Measurements from ENCODE around the gene KIF16B.

The KIF16B gene

DNA sequence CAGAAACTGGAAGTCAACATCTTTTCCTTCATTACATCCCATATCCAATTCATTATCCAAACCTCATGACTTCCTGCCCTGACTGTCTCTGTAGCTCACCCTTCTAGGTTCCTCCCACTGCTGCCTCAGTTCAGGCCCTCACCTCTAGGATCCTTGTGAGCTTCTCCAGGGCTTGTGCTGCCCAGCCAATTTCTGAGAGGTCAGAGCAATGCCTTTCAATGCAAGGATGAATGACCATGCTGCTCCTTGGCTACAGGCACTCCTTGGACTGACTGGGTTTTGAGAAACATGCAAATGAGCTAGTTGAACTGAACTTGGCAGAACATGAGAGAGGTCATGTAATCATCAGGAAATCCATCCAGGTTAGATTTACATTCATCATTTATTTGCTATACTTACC, 173.4 kb downstream of the KIF16B start:
- no peak for DNase-seq (ENCODE audit: low spot score)

DNA sequence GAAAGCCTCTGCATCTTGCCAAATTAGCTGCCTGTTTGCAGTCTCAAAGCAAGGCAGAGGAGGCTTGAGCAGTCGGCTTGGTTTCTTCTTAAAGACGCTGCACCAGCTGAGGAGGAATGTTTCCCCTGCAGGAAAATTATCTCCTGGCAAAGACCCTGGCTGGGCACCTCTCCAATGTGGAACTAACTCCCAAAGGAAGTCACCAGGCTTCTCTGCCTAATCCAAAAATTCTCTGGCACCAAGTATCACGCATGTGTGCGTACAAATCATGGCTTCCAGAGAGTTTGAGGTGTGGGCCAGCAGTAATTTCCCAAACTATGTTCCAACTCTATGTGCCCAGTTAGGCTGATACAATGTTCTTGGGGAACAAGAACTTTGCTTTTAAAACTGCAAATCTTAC, 176.2 kb downstream of the KIF16B start:
- DNase-seq (ENCODE audit: low spot score): no peak

DNA sequence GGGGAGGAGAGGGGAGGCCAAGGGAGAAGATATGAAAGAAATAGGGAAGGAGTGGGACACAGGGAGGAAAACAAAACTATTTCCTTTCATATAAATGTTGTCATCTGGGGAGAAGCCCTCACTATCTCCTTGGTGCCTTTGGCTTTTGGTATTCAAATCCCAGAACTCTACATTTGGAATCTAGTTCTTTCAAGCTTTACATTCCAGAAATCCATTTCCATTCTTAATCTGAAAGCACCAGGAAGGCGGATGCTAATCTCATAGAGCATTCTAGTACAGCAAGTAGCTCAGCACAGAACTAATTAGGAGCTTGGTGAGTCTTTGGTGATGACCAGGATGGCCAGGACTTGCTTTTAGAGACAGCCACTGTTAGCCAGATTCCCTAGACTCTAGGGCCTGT, 177.9 kb downstream of the KIF16B start:
- DNase-seq (ENCODE audit: low spot score): no peak

DNA sequence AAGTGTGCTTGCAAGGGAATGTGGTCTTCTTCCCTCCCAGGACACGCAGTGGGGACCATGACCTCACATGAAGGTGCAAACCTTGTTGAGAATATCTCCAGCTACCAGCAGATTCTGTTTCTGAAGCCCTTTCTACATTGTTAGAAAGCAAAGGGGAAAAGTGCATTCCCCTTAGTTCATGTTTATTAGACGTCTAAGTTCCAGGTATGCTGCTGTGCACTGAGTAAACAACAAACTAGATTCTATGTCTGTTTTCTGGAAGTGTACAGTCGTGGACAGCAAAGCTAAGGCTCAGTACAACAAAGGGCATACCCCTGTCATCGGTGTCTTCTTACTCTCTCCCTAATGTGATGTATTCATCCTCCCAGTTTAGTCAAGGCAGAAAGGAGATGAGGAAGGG, 178.5 kb downstream of the KIF16B start:
- DNase-seq (ENCODE audit: low spot score): no peak

DNA sequence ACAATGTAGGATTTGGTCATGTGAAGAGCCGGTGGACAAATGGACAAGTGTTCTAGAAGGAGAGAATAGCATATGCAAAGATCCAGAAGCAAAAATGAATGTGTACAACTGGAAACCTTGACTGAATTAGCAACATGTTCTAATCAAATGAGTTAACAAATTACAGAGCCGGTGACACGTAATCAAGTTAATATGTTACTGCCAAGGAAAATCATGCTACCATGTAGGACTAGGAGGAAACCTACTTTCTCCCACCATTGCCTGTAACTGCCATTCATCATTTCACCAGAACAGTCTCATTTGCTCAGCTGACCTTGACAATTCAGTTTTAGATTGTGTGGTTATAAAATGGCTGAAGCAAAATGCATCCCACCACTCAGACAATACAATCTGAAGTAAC, 179.4 kb downstream of the KIF16B start:
- no peak for DNase-seq (ENCODE audit: low spot score)

DNA sequence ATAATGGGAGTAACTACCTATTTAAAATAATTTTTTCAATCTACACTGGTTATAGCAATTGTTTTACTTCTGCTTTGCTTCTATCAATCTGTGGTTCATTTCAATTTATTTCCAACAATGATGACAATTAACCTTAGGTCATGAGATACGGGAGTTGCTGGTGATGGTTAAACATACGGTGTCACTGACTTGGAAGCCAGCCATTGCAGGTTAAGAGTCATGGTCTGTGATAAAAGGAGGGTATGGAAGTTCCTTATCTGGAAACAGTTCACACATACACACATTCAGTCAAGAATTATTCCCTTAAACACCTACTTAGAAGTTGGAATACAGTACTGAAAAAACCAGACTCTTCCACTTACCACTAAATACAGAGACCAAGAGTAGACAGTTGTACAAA, 180.0 kb downstream of the KIF16B start:
- no peak for DNase-seq (ENCODE audit: low spot score)

DNA sequence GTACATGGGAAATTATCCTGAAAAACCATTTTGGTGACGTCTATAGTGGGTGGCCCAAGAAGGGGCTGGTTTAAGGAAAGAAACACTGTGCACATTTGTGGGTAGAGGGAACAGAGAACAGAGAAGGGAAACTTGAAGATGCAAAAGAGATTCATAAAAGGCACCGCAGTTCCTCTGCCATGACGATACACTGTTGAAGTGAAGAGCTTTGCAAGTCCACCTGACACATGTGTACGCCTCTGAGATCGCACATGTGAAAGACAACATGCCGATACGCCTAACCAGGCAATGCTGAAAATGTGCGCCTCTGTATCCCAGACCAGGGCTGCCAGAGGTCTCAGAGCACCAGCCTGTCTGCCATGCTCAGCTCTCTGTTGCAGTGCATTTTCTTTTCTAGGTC, 180.9 kb downstream of the KIF16B start:
- DNase-seq (ENCODE audit: low spot score): no peak

DNA sequence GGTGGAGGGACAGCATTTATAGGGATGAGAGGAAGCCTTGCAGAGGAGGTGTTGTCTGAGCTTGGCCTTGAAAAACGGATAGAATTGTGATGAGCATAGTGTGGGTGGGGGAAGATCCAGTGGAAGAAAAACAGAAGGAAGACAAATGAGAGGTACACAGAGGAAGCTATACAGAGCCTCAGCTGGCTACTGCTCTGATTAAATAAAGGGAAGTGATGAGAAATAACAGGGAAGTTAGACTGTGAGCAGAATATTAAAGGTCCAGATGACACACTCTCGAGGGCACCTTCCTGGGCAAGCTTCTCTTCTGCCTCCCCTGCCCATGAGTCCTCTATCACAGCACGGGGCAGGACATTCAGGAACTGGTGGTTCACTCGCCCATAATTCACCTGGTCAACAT, 182.3 kb downstream of the KIF16B start:
- DNase-seq (ENCODE audit: low spot score): no peak

DNA sequence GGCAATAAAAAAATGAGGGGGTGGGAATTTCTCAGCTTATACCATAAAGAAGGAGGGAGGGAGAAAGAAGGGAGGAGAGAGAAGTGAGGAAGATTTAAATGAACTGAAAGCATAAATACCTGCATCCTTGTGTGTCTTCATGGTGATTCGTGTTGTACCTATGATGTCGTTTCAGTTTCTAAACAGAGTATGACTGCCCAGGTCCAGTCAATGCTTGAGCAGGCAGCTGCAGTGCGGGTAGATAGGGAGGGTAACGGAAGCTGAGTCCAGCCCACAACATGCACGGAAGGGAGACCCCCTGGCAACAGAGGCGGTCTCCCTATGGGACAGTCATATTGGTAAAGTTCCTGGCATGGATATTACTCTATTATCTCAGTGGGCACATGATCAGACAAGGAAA, 184.5 kb downstream of the KIF16B start:
- no peak for DNase-seq (ENCODE audit: low spot score)

DNA sequence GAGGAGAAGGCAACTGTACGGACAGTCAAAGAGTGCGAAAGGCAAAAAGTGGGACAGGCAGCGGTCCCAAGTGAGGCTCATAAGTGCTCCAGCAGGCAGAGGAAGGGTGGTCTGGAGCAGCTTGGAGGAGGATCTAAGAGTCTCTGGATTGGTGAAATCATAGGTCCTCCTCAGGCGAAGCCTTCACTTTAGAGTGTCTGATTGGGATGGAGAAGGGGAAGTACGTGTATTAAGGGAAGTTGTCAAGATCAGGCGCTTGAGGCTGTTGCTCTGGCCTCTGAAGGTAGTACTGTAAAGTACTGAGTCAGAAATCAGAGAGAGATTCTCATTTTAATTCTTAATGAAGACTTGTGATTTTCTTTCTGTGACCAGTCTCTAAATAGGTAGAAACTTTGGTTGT, 185.6 kb downstream of the KIF16B start:
- no peak for DNase-seq (ENCODE audit: low spot score)

DNA sequence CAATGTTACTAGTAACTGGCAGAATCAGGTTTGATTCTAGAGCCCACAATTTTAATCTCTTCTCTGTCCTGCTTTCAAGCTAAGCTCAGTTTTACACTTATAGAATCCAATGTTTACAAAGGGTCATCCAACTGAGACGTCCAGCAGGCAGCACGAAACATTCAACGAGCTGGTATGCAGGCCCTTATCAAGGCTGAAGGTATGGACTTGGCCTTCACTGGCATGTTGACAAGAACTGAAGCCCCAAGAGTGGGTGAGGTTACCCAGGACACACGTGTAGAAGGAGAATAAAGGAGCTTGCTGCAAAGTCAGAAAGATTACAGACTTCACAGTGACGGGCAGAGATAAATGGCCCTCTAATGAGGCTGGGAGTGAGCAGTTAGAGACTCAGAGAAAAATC, 187.4 kb downstream of the KIF16B start:
- DNase-seq (ENCODE audit: low spot score): no peak

DNA sequence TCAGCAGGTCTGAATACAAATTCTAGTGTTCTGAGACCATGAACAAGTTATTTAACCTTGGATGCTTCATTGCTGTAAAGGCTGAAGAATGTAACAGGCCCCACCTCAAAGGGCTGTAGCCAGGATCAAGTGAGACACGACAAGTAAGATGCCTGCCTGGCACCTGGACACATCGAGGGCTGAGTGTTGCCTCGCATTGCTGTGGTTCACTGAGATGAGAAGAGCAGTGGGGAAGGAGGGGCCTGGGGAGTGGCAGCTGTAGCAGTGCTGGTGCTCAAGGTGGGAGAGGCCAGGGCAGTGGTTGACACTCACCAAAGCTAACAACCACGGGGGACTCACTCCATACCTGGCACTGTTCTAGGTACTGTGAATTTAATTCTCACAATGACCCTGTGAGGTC, 187.8 kb downstream of the KIF16B start:
- no peak for DNase-seq (ENCODE audit: low spot score)

DNA sequence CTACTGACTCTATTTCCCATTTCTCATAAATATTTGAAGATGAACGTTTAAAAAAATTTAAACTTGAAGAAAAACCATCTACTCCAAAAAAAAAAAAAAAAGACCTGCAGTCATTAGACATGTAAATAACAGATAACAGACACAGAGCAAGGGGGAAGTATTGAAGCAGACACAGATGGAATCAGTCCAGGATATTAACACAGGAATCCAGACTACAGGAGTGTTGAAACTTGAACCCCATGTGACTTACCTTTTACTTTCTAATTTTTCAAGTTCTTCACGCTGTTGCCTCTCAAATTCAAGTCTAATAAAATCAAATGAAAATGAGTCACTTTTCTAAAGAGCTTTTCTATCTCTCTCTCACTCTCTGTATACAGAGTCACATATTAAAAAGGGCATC, 191.8 kb downstream of the KIF16B start:
- no peak for DNase-seq (ENCODE audit: low spot score)

DNA sequence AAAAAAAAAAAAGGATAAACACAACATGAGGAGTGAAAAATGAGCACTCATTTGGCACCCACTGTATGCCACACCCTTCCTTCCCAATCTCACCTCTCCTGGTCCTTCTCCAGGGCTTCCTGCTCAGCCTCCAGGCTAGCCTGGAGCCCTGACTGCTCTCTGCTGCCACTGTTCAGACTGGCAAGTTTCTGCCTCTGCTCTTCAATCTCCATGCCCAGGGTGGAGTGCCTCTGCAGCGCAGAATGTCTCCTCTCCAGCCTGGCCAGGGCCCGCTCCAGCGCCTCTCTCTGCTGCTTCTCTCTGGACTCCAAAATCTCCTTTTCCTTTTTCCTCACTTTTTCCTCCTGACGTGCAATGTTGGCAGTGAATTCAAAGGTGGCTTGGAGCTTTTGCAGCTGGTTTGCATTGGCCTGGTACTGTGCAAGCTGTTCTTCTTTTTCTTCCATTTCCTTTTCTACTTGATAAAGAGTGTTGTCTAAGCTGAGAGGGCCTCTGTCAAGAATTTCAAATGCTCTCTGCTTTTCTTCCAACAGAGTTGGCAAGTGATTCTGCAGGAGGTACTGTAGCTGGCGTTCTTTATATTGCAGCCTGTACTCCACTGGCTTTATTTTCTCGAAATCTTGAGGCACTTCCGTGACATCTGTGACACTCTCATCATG, 194.4 kb downstream of the KIF16B start:
- DNase-seq (ENCODE audit: low spot score): no peak

DNA sequence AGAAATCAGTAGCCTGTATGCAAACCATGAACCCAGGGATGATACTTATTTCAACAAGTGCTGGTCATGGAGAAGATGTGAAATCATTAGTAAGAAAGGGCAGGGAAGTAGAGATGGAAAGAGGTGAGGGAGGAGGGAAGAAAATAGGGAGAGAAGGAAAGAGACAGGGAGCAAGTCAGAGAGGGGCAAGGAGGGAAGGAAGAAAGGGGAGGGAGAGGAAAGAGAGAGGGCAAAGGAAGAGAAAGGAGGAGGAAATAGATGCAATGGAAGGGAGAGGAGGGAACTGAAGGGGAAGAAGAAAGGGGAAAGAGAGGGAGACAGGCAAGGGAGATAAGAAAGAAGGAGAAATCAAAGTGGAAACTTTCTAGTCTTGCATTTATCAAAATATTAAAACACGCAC, 195.1 kb downstream of the KIF16B start:
- DNase-seq (ENCODE audit: low spot score): no peak

DNA sequence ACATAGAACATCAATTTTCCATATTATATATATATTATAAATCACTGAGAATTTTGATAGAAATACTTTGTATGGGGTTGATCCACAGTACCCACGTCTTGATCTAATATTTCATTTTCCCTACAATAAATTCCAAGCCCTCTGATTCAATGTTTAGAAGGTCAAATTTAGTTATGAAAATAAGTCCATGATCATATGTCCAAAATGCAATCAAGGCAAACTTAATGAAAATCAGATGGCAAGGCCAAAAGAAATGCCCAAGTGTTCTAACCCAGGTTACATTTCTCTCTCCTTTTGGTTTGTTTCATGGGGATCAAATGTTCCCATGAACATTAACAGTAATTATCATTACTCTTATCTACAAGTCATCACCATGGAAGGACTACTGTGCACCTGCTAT, 203.8 kb downstream of the KIF16B start:
- DNase-seq (ENCODE audit: low spot score): no peak

DNA sequence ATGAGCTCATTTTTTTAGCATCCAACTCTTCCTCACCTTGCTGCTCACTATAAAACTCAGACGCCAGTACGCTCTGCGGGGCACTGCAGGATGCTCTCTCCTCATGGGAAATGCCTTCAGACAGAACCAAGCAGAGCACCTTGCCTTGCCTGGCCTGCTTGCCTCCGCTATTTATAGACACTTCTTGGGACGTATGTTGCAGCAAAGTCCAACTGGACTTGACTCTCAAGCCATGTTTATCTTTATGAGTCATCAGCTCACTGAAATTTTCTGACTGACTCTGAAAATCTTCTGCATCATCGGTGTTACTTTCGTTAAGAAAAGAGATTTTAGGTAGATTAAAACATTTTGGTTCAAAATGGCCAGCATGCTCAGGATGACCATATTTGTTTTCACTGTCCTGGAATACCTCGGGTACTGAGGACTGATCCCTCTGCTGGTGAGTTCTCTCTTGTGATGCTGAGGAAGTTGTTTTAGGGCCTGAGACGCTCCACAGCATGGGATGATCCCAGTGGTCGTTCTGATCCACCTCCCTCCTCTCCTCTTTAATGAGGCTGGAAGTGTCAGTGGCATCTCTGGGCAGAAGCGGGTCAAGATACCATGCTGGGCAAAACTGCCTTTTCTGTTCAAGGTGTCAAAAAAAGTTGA, 204.5 kb downstream of the KIF16B start:
- no peak for DNase-seq (ENCODE audit: low spot score)

DNA sequence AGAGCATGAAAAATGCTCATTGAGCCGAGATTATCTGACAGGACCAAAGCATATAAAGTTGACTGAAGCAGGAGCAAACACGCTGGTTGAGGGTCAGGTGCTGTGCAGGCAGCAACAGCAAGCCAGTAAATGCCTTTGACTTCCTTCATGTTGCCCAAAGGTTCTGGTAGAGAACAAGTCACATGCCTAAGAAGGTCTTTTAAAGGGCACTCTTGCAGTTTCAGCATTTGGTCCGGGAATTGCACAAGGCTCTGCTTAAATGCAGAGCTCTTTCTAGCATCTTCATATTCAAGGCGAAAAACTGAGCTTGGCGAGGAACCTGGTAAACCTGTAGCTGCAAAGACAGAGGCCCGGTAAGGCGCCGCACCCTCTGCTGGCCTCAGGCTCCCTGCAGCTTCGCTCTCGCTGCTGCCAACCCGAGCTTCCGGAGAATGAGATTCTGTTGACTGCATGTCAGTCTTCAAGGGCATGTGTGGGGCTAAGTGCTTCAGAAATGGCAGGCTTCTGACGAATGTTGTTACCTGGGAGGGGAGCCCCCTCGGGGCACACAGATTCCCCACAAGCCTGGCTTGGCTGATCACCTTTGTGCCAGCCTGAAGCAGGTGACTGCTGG, 205.2 kb downstream of the KIF16B start:
- no peak for DNase-seq (ENCODE audit: low spot score)

DNA sequence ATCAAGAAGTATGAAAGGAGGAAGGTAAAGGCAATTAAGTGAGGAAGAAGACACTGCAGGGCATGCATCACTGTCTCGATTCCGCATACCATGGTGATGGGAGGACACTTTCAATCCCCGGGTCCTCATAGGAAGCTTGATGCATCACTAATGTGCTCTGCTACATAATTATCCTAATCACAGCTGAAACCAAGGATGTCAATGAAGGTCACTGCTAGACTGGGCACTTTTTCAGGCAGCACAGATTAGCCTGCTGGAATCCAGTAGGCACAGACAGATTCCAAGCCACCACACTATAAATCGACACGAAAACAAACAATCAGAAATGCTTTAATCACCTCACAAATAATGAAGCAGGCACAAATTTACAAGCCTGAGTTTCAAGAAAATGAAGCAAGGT, 206.7 kb downstream of the KIF16B start:
- DNase-seq (ENCODE audit: low spot score): no peak

DNA sequence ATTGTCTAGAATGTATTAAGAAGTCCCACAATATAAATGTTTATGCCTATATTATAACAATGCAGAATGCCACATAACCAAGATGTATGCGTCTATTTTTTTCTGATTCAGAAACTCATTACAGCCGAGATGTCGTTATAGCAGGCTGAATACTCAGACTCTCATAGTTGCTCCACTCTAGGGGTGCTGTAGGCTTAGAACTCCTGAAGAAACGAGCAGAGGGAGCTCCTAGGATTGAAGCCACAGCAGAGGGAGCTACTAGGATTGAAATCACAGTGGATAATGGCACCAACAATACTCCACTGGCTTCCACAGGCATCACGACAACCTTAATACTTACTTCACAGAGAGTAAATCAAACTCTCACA, 208.9 kb downstream of the KIF16B start:
- DNase-seq (ENCODE audit: low spot score): no peak

DNA sequence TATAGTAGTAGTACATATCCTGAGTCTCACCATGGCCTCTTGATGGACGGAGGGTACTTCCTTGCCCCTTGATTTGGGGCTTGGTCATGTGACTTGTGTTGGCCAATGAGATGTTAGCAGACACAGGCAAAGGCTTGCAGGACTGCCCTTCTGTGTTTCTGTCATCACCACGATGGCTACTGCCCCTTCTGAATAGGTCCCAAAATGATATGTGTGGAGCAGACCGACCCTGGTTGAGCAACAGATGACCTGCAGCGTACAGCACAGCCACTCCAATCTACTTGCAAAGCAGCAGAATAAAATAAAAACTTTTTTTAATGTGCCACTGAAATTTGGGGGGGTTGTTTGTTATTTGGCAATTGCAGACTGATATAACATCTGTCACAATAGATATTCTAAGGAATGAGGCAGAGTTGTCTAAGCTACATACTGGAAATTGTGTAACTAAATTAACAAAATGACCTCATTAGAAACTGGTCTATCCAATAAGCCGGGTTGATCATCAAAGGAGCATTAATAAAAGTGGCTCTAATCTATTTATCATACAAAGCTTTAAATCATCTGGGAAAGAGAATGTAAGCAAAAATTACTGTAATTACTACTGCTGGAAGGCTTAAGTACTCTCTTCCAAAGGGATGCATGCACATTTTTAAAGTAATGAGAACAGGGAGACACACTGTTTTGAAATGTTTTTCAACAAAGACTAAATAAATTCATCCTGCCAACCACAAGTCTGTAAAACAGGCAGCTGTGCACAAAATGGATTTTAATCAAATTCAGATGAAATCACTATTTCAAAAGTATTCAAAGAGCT, 209.5 kb downstream of the KIF16B start:
- DNase-seq (ENCODE audit: low spot score): no peak

DNA sequence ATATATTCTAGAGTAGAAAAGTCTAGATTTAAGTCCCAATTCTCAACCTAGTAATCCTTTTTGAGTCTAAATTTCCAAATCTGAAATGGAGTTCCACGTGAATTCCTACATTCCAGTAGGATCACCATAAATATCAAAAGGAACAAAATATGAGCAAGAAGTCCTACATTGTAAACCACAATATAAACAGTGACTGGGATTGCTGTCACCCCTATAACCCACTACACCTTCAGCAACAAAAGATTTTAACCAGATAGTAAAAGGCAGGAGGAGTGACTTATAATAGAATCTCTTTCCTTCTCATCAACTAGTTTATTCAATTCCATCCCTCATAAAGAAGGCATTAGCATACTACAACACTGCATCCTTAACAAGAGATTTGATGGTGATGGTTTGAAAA, 210.6 kb downstream of the KIF16B start:
- DNase-seq (ENCODE audit: low spot score): no peak

DNA sequence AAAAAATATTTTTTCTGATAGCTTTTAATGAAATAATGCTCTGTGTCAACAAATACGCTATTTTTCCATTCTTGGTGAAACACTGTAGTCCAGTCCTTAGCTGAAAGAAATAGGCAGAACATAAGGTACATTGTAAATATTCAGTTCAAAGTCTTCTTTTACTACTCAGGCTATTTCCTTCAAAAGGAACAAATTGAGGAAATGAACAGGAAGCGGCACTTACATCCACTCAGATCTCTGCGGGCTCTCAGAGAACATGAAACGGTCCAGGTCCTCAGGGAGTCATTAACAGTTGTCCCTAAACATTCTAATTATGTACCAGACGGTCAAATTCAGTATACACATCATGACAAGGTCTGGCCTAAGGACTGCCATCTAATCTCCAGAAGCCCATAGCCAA, 212.6 kb downstream of the KIF16B start:
- DNase-seq (ENCODE audit: low spot score): no peak
